Measurements from ENCODE around the gene KHDC4. TPM values are rescaled to one million over a fixed set of nuclear protein-coding genes. Genes with fewer than 3 reads are reported as not detected.

The KHDC4 gene
- total and polyA plus RNA-seq, 2 experiments from 2014 or later = 15.7 to 40.3 TPM

- no peak for TF ChIP-seq CTCF (IDR thresholded peaks at IDR 0.05; ENCODE audit: poor library complexity)
- no peak for TF ChIP-seq EZH2 (IDR thresholded peaks at IDR 0.05; ENCODE audit: borderline replicate concordance)
- TF ChIP-seq EZH2phosphoT487 (IDR thresholded peaks at IDR 0.05; ENCODE audit: low read depth, severe bottlenecking, unreplicated experiment) = no peak
- H3K4me2 ChIP-seq = no peak overlapping the region
- no peaks in the 10 kb centered on the region for H3K9me2 ChIP-seq (replicated peaks; ENCODE audit: insufficient read depth)
- no peak overlapping the region for H2AFZ ChIP-seq
- WGBS (ENCODE audit: low lambda C conversion rate, missing lambda C conversion rate) = 89% methylated on average over 9 of the region's 9 CpGs
- no peak overlapping the region for H3K4me3 ChIP-seq
- peaks cover 68% of the 10 kb centered on the region for H3K79me2 ChIP-seq
- no peaks in the 10 kb centered on the region for H3K36me3 ChIP-seq (replicated peaks; ENCODE audit: insufficient read depth, low read depth)
- no peak overlapping the region for H3K27ac ChIP-seq
- H3K27me3 ChIP-seq = no peaks in the 10 kb centered on the region
- peaks cover 51% of the 10 kb centered on the region for H4K20me1 ChIP-seq (ENCODE audit: insufficient read depth, poor library complexity, severe bottlenecking)
- peaks cover 9% of the 10 kb centered on the region for H3K4me1 ChIP-seq (ENCODE audit: insufficient read depth)
- DNase-seq (ENCODE audit: low spot score) = no peak
- no peaks in the 10 kb centered on the region for H3K9me3 ChIP-seq (ENCODE audit: low read depth)
Measured at GRCh38 chr1:155969377-155969791, 35.2 kb upstream of the KHDC4 start.

- Histone ChIP-seq H4K20me1 (ENCODE audit: insufficient read depth, poor library complexity, severe bottlenecking) (peaks cover 44% of the 10 kb centered on the region), H2AFZ (no peak overlapping the region), H3K27ac (no peak overlapping the region), H3K4me2 (no peak overlapping the region), H3K79me2 (peaks cover 61% of the 10 kb centered on the region), H3K9me3 (ENCODE audit: low read depth) (no peaks in the 10 kb centered on the region), H3K4me3 (no peak overlapping the region), H3K27me3 (no peaks in the 10 kb centered on the region), H3K9me2 (replicated peaks; ENCODE audit: insufficient read depth) (no peaks in the 10 kb centered on the region), H3K4me1 (ENCODE audit: insufficient read depth) (peaks cover 3% of the 10 kb centered on the region), H3K36me3 (replicated peaks; ENCODE audit: insufficient read depth, low read depth) (no peaks in the 10 kb centered on the region)
- WGBS (ENCODE audit: low lambda C conversion rate, missing lambda C conversion rate) = 57% methylated on average over 3 of the region's 3 CpGs
- no peak for DNase-seq (ENCODE audit: low spot score)
- TF ChIP-seq CTCF (IDR thresholded peaks at IDR 0.05; ENCODE audit: poor library complexity) (no peak), EZH2phosphoT487 (IDR thresholded peaks at IDR 0.05; ENCODE audit: low read depth, severe bottlenecking, unreplicated experiment) (no peak), EZH2 (IDR thresholded peaks at IDR 0.05; ENCODE audit: borderline replicate concordance) (no peak)
Measured at GRCh38 chr1:155968670-155969069, 34.5 kb upstream of the KHDC4 start.

- Histone ChIP-seq H3K36me3 (replicated peaks; ENCODE audit: insufficient read depth, low read depth) (no peaks in the 10 kb centered on the region), H3K4me2 (no peak overlapping the region)
Measured at GRCh38 chr1:155968051-155968400, 33.8 kb upstream of the KHDC4 start.

More at GRCh38 chr1:155968051-155968400, 33.8 kb upstream of the KHDC4 start:
- Histone ChIP-seq H2AFZ (no peak overlapping the region), H4K20me1 (ENCODE audit: insufficient read depth, poor library complexity, severe bottlenecking) (peaks cover 43% of the 10 kb centered on the region), H3K9me3 (ENCODE audit: low read depth) (no peaks in the 10 kb centered on the region), H3K79me2 (peaks cover 54% of the 10 kb centered on the region), H3K4me1 (ENCODE audit: insufficient read depth) (peaks cover 3% of the 10 kb centered on the region), H3K9me2 (replicated peaks; ENCODE audit: insufficient read depth) (no peaks in the 10 kb centered on the region), H3K27ac (no peak overlapping the region), H3K27me3 (no peaks in the 10 kb centered on the region), H3K4me3 (no peak overlapping the region)
- TF ChIP-seq EZH2phosphoT487 (IDR thresholded peaks at IDR 0.05; ENCODE audit: low read depth, severe bottlenecking, unreplicated experiment) (no peak), CTCF (IDR thresholded peaks at IDR 0.05; ENCODE audit: poor library complexity) (no peak), EZH2 (IDR thresholded peaks at IDR 0.05; ENCODE audit: borderline replicate concordance) (no peak)
- no peak for DNase-seq (ENCODE audit: low spot score)
- 84% methylated on average over 7 of the region's 7 CpGs for WGBS (ENCODE audit: low lambda C conversion rate, missing lambda C conversion rate)

All from hepatocyte (in vitro differentiated cells).